Glutamatergic neuron (in vitro differentiated cells): ENCODE measurements around the gene POLL. TPM values are rescaled to one million over a fixed set of nuclear protein-coding genes. Genes with fewer than 3 reads are reported as not detected.
A peak's percentile ranks its signal among the peaks of the same experiment; 100 is the strongest.

Experiments
- DNase-seq: peaks from one replicate; pipeline ENCODE4 v3.0.0; 2022
- H3K27ac Mint-ChIP-seq: one replicate; pipeline ENCODE4 v1.8.0; 2020; ENCODE audit warnings: mild to moderate bottlenecking, mixed read lengths, inconsistent platforms; ENCODE audit not compliant: unreplicated experiment
- H3K27me3 Mint-ChIP-seq: one replicate; pipeline ENCODE4 v1.8.0; 2020; ENCODE audit warnings: mild to moderate bottlenecking, moderate library complexity, mixed read lengths, inconsistent platforms; ENCODE audit not compliant: unreplicated experiment
- H3K36me3 Mint-ChIP-seq: one replicate; pipeline ENCODE4 v1.8.0; 2020; ENCODE audit warnings: mild to moderate bottlenecking, mixed read lengths, inconsistent platforms; ENCODE audit not compliant: unreplicated experiment
- H3K4me1 Mint-ChIP-seq: one replicate; pipeline ENCODE4 v1.8.0; 2020; ENCODE audit warnings: mild to moderate bottlenecking, low read depth, mixed read lengths, inconsistent platforms; ENCODE audit not compliant: unreplicated experiment
- H3K4me3 Mint-ChIP-seq: one replicate; pipeline ENCODE4 v1.8.0; 2020; ENCODE audit warnings: mild to moderate bottlenecking, mixed read lengths, inconsistent platforms; ENCODE audit not compliant: unreplicated experiment
- H3K9me3 Mint-ChIP-seq: one replicate; pipeline ENCODE4 v1.8.0; 2020; ENCODE audit warnings: mild to moderate bottlenecking, moderate library complexity, mixed read lengths, inconsistent platforms; ENCODE audit not compliant: unreplicated experiment
- total RNA-seq: library from RNA; stranded (reverse); fragmentation: NEBNext Ultra II Directional; extraction: Animal tissue kit (Norgen Biotek cat#: 25700); gene quantifications from one replicate; pipeline ENCODE4 v1.2.1, GENCODE V29; 2021; ENCODE audit not compliant: unreplicated experiment
- TF ChIP-seq, protein P1 (sequence below): fragments of 200-600 bp; sonication (generic); IDR thresholded peaks from one replicate; pipeline ENCODE4 v1.5.0; 2021; ENCODE audit not compliant: partially characterized antibody, unreplicated experiment

POLL gene
- total RNA-seq, 1 donor from 2014 or later = 33.4 TPM

DNA sequence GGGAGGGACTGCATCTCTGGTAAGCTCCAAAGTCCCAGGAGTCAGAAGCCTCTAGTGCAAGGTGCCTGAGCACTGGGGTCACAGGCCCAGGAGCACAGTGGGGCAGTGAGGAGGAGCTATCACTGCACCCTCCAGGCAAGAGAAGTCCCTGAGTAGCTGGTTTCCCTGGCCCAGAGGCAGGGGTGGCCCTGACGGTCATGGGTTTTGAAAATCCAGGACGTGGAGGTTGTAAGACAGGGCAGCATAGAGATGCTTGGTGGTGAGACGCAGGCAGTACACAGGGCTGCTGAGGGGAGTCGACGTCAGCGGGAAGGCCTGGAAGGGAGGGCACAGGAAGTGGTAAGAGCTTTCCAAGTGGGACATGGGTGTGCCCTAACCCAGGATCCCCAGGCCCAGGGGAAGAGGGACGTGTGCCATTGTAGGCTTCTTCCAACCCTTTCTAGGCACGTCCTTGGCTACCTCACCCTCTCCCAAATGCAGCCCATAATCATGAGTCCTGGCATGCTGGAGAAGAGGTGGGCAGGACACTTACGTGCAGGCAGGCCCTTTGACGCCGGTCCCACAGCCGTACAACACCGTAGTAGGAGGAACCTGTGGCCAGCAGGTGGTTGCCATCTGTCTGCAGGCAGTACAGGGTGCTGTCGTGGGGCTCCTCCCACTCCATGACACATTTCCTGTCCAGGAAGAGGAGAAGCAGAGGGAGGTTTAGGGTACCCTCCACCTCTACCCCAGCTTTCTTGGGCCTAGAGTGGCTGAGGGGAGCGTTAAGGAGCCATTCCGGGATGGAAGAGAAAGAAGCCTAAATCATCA, 23.2 kb upstream of the POLL start:
- no peak overlapping the region for H3K4me3 Mint-ChIP-seq
- TF ChIP-seq, protein P1, sequence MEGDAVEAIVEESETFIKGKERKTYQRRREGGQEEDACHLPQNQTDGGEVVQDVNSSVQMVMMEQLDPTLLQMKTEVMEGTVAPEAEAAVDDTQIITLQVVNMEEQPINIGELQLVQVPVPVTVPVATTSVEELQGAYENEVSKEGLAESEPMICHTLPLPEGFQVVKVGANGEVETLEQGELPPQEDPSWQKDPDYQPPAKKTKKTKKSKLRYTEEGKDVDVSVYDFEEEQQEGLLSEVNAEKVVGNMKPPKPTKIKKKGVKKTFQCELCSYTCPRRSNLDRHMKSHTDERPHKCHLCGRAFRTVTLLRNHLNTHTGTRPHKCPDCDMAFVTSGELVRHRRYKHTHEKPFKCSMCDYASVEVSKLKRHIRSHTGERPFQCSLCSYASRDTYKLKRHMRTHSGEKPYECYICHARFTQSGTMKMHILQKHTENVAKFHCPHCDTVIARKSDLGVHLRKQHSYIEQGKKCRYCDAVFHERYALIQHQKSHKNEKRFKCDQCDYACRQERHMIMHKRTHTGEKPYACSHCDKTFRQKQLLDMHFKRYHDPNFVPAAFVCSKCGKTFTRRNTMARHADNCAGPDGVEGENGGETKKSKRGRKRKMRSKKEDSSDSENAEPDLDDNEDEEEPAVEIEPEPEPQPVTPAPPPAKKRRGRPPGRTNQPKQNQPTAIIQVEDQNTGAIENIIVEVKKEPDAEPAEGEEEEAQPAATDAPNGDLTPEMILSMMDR = no peak
- H3K9me3 Mint-ChIP-seq = peaks cover 5% of the 10 kb centered on the region
- peaks cover 3% of the 10 kb centered on the region for H3K36me3 Mint-ChIP-seq
- peaks cover 8% of the 10 kb centered on the region for H3K27me3 Mint-ChIP-seq
- H3K4me1 Mint-ChIP-seq = peaks cover 18% of the 10 kb centered on the region
- DNase-seq = no peak
- H3K27ac Mint-ChIP-seq = no peak overlapping the region

DNA sequence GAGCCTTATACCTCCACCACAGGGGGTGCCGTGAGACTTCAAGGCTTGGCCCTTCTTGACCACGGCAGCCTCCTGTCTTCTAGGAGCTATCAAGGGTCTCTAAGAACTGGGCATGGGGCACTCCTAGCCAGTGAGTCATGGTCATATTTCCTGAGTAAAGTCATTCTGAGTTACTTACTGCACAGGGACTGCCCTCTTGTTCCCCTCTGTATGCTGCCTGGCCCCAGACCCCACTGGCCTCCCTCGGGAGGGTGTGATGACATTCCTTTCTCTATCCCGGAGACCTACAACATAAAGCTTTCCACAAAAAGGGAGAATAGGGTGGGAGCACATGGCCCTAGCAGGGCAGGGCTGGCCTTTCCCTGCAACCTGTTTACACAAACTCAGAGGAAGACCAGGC, 21.4 kb upstream of the POLL start:
- peaks cover 2% of the 10 kb centered on the region for H3K27me3 Mint-ChIP-seq
- TF ChIP-seq, protein P1 = no peak
- H3K9me3 Mint-ChIP-seq = peaks cover 3% of the 10 kb centered on the region
- H3K4me3 Mint-ChIP-seq = no peak overlapping the region
- H3K27ac Mint-ChIP-seq = no peak overlapping the region
- peaks cover 3% of the 10 kb centered on the region for H3K36me3 Mint-ChIP-seq
- no peak for DNase-seq
- H3K4me1 Mint-ChIP-seq = peaks cover 10% of the 10 kb centered on the region

DNA sequence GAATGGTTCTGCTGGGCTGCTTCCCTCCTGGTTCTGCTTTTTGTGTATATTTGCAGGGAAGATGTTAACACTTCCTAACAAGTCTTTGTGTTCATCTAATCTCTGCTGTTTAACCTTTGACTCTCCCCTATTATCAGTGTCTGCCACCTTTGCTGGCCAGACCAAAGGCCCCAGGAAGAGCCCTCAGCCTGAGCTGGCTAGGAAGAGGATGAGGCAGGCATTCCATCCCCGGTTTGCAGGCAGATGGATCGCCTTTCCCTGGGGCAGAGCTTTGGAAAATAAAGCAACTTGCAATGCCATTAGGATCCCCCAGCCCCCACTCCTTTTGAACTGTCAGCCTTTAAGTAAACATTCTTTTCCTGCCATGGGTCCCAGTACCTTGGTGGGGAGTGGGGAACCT, 19.1 kb upstream of the POLL start:
- Mint-ChIP-seq H3K27me3 (peaks cover 5% of the 10 kb centered on the region), H3K4me1 (peaks cover 9% of the 10 kb centered on the region), H3K36me3 (peaks cover 3% of the 10 kb centered on the region), H3K9me3 (peaks cover 3% of the 10 kb centered on the region), H3K4me3 (no peak overlapping the region), H3K27ac (no peak overlapping the region)
- TF ChIP-seq, protein P1 = no peak
- no peak for DNase-seq

DNA sequence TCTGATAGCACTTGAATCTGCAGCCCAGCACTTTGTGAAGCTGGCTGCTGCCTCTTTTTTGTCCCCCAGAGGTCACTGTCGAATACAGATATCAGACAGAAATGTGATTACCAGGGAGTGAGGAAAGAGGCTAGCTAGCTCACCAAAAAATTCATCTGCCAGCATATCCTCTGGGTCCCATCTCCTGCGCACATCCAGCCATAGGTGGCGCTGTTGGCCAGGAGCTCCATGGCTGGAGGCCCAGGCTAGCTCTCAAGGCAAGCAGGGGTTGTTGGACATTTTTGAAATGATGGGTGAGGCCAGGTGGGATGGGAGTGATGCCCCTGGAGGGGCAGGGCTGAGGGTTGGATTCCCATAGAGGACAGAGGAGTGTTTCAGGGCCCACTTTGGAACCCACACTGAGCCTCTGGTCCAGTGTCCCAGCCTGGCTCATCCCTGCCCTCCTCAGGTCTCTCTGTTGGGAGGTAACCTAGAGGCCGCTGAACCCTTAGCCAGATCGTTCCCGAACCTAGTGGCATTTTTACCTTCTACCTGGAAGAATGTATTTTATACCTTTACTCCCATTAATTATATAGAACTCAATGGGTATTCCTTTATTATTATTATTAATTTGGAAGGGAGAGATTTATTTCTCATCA, 14.8 kb upstream of the POLL start:
- peak; percentile 94 for DNase-seq
- Mint-ChIP-seq H3K4me3 (no peak overlapping the region), H3K4me1 (peaks cover 13% of the 10 kb centered on the region), H3K27me3 (peaks cover 4% of the 10 kb centered on the region), H3K9me3 (no peaks in the 10 kb centered on the region), H3K36me3 (peaks cover 3% of the 10 kb centered on the region), H3K27ac (no peak overlapping the region)
- TF ChIP-seq, protein P1 = peak; percentile 95

DNA sequence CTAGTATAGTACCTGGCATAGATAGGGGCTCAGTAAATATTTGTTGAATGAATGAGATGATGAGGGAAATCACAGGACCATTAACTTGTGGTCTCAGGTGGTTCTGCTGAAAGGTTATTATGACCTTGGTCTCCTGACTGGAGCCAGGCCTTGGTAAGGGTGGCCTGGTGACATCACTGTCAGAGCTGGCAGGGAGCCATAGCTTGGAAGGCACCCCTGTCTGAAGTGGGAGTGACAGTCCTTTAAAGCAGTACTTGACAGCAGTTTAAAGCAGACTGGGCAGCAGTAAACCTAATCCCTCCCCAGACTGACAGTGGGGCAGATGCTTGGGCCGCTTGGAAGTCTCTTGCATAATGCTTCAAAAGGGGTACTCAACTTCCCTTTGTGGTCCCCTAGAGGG, 13.5 kb upstream of the POLL start:
- Mint-ChIP-seq H3K27ac (no peak overlapping the region), H3K36me3 (peaks cover 3% of the 10 kb centered on the region), H3K27me3 (peaks cover 6% of the 10 kb centered on the region), H3K4me3 (no peak overlapping the region), H3K9me3 (no peaks in the 10 kb centered on the region), H3K4me1 (peaks cover 12% of the 10 kb centered on the region)
- no peak for DNase-seq
- TF ChIP-seq, protein P1 = no peak
